ENCODE results near the gene ANKRD63. TPM values are rescaled to one million over a fixed set of nuclear protein-coding genes. Genes with fewer than 3 reads are reported as not detected.

ANKRD63 gene
- polyA plus RNA-seq, 1 of the 3 experiments (the other 2 are of a cell fraction) = not detected

GRCh38 chr15:40241269-40242212 lies 41.3 kb downstream of the ANKRD63 start:
- Histone ChIP-seq H3K79me2 (ENCODE audit: insufficient read depth) (no peaks in the 10 kb centered on the region), H3K4me2 (no peak overlapping the region), H3K27ac (ENCODE audit: low read depth in 2 of 2, low read length in 1 of 2) (no peak overlapping the region), H3F3A (replicated peaks; ENCODE audit: insufficient read depth) (peaks cover 4% of the 10 kb centered on the region), H4K20me1 (ENCODE audit: insufficient read depth) (peaks cover 5% of the 10 kb centered on the region; the same call in 1 of the 2 replicates), H3K4me1 (ENCODE audit: control insufficient read depth in 1 of 2, insufficient read depth in 2 of 2, low read depth in 1 of 2, low read length in 1 of 2) (peaks cover 5 to 24% of the 10 kb centered on the region in 2 experiments; a peak in 2 of 4 replicates), H3K9me3 (no peaks in the 10 kb centered on the region), H3K4me3 (ENCODE audit: low read depth in 2 of 2, low read length in 1 of 2) (no peak overlapping the region), H2AFZ (ENCODE audit: low read depth) (no peak overlapping the region), H3K27me3 (ENCODE audit: insufficient read depth) (peaks cover 15% of the 10 kb centered on the region), H3K9ac (no peak overlapping the region), H3K9me2 (no peaks in the 10 kb centered on the region), H3K36me3 (replicated peaks in 1 of 2; ENCODE audit: control insufficient read depth in 1 of 2, insufficient read depth in 2 of 2, low read length in 1 of 2) (no peaks in the 10 kb centered on the region)
- CTCF ChIA-PET = interaction anchor here (1.3 to 34.5 kb wide), 6 partner anchors 17 to 68 kb away, joined by 4 to 720 read pairs (median 6); partner anchors contain the start of gene PLCB2
- DNase-seq = no peak
- WGBS (ENCODE audit: low lambda C conversion rate) = 78% methylated on average over 5 of the region's 14 CpGs
- POLR2A ChIA-PET = interaction anchor here (1.5 kb wide), 1 partner anchor 38 kb away, joined by 3 read pairs; no protein-coding TSS in a partner anchor
- TF ChIP-seq RFX5 (IDR thresholded peaks at IDR 0.05; ENCODE audit: low read length) (no peak), FOXJ3 (CRISPR knock-in tag; IDR thresholded peaks at IDR 0.05) (no peak), POLR2AphosphoS5 (IDR thresholded peaks at IDR 0.05; ENCODE audit: low read depth, low read length) (no peak), USF1 (IDR thresholded peaks at IDR 0.05; ENCODE audit: borderline replicate concordance, low read depth) (no peak), IRF3 (IDR thresholded peaks at IDR 0.05; ENCODE audit: low read depth, low read length) (no peak), MEF2A (IDR thresholded peaks at IDR 0.05; ENCODE audit: borderline replicate concordance, low read depth) (no peak), MXI1 (IDR thresholded peaks at IDR 0.05; ENCODE audit: low read depth, low read length) (no peak), CHD2 (IDR thresholded peaks at IDR 0.05; ENCODE audit: low read length, partially characterized antibody) (no peak), REST (IDR thresholded peaks at IDR 0.05; ENCODE audit: low read depth, low read length) (no peak), RAD21 (IDR thresholded peaks at IDR 0.05; ENCODE audit: low read length) (no peak), GATA2 (CRISPR knock-in tag; IDR thresholded peaks at IDR 0.05) (no peak), ZBTB33 (IDR thresholded peaks at IDR 0.05; ENCODE audit: borderline replicate concordance, low read depth) (no peak), JUND (IDR thresholded peaks at IDR 0.05) (no peak), YY1 (IDR thresholded peaks at IDR 0.05; ENCODE audit: low read depth) (no peak), SMC3 (IDR thresholded peaks at IDR 0.05; ENCODE audit: low read depth, low read length) (no peak), USF2 (IDR thresholded peaks at IDR 0.05; ENCODE audit: borderline replicate concordance, low read depth, low read length) (no peak), NRF1 (IDR thresholded peaks at IDR 0.05; ENCODE audit: low read depth, low read length) (no peak), GABPA (IDR thresholded peaks at IDR 0.05; ENCODE audit: low read depth) (no peak), FOXM1 (IDR thresholded peaks at IDR 0.05; ENCODE audit: low read depth) (no peak), EZH2phosphoT487 (IDR thresholded peaks at IDR 0.05; ENCODE audit: borderline replicate concordance, low read depth) (no peak)

All from SK-N-SH (cell line).